Hair follicle dermal papilla cell (primary cell): ENCODE data around the gene CCDC85B. TPM values are rescaled to one million over a fixed set of nuclear protein-coding genes. Genes with fewer than 3 reads are reported as not detected.

Experiments
- total RNA-seq: library from RNA; depleted of rRNA; stranded (reverse); fragments of >200 nt; gene quantifications from 2 replicates; pipeline ENCODE4 v1.2.3, GENCODE V29; 2012

Gene CCDC85B
- 42.7 and 47.2 TPM in 2 replicates for total RNA-seq

DNA sequence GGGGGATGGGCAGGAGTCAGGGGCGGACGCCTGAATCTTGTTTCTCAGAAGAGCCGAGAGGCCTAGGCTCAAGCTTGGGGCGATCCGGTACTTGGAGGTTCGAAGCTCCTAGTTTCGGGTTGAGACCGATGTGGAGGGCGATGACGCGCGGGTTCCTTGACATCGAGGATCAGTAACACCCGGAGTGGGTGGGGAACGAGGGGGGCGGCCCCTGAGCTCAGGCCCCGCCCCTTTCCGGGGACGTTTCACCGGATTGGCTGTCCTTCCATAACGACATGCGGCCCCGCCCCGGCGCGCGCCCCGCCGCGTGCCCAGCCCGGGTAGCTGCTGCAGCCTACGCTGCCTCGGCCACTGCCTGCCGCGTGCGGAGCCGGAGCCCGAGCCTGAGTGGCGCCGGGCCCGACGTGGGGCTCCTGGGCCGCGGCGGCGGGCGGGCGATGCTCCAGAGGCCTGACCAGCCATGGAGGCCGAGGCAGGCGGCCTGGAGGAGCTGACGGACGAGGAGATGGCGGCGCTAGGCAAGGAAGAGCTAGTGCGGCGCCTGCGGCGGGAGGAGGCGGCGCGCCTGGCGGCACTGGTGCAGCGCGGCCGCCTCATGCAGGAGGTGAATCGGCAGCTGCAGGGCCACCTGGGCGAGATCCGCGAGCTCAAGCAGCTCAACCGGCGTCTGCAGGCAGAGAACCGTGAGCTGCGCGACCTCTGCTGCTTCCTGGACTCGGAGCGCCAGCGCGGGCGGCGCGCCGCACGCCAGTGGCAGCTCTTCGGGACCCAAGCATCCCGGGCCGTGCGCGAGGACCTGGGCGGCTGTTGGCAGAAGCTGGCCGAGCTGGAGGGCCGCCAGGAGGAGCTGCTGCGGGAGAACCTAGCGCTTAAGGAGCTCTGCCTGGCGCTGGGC, at the start of gene CCDC85B:
Gene CCDC85B (plus strand): TSS at position 350 of the 895 bp plus-strand sequence. CDS start 111 bp downstream, at position 461.

DNA sequence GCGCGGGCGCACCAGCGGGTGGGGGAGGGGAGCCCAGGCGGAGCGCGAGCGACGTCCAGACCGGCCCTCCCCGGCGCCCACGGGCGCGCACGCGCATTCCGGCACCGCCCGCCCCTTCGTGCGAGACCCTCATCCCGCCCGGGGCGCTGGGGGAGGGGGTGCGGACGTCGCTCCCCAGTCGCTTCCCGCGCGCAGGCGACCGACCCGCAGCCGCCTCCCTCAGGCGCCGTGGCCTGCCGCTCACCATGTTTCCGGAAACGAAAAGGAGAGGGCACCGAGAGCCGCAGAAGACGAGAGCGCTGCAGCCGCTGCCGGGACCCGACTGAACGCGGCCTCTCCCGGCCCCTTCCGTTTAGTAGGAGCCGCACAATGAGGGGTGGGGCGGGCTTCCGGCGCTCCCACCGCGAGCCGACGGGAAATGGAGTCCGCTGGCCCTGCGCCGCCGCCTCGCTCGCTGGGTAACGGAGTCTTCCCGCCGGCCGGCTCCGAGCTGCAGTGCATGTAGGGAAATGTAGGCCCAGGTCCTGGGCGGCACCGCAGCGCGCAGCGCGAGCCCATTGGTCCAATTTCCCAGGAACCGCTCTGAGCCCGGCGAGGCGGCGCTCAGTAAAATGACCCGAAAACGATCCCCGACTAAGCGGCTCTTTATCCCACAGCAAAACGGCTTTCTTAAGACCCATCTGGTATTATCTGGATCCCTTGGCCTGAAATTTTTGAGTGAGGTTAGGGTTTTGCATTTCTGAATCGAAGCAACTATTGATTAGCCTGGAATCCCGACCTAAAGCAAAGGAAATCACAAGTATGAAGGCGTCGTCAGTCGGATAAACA, 32.4 kb upstream of the CCDC85B start, which contains the start of gene CFL1:
Gene CFL1 (minus strand): TSS at position 328 of the 828 bp plus-strand sequence. CDS start 81 bp downstream, at position 247.

DNA sequence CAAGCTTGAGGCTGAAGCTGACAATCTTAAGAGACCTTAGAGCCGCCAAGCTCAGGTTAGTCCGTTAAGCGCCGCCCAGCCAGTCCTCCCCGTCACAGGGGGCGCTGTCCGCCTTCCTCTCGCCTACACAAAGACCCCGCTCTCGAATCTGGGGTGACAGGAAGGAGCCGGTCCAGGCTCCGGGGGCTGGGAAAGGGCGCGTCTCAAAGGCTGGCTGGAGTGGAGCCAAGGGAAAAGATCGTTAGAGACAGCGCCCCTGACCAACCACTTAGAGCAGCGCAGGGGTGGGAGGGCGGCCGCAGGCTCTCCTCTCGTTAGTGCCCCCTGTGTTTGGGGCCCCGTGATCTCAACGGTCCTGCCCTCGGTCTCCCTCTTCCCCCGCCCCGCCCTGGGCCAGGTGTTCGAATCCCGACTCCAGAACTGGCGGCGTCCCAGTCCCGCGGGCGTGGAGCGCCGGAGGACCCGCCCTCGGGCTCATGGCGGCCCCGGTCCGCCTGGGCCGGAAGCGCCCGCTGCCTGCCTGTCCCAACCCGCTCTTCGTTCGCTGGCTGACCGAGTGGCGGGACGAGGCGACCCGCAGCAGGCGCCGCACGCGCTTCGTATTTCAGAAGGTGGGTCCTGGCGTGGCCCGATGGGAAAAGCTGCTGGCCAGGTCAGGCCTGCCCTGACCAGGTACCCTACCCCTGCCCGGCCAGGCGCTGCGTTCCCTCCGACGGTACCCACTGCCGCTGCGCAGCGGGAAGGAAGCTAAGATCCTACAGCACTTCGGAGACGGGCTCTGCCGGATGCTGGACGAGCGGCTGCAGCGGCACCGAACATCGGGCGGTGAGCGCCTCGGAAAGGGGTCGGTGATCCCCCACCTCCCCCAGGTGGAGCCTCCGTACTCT, 30.0 kb upstream of the CCDC85B start, which contains the start of gene MUS81:
Gene MUS81 (plus strand): TSS at position 156 of the 887 bp plus-strand sequence. CDS start 321 bp downstream, at position 477.

DNA sequence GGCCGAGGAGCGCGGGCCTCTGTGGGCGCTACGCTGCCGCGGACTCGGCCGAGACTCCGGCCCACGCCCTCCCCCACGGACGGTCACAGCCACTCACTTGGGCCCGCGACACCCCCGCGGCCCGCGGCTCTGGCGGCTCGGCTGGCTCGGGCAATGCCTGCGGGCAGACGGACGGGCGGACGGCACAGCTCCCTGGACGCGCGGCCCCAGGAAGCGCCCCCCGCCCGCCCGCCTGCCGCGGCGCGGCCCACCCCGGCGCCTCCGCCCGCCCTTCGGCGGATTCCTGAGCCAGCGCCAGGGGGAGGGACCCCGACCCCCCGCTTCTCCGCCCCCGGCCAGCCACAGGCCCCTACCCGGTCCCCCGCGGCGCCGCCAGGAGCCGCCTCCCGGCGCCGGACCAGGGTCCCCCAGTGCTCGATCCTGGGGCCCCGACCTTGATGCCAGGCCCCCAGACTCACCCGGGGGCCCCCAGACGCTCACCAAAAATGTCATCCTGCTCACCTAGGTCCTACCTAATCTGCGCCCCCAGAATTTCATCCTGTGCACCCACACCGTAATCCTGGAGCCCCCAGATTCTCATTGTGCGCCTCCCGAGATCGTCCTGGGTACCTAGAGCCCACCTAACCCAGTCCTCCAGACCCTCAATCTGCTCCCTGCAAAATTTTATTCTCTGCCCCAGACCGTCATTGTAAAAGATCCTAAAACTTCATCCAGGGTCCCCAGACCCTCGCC, 17.7 kb upstream of the CCDC85B start, which contains the start of gene EFEMP2:
Gene EFEMP2 (minus strand): TSS at position 215 of the 732 bp plus-strand sequence. CDS start 446 bp downstream, outside the sequence.

DNA sequence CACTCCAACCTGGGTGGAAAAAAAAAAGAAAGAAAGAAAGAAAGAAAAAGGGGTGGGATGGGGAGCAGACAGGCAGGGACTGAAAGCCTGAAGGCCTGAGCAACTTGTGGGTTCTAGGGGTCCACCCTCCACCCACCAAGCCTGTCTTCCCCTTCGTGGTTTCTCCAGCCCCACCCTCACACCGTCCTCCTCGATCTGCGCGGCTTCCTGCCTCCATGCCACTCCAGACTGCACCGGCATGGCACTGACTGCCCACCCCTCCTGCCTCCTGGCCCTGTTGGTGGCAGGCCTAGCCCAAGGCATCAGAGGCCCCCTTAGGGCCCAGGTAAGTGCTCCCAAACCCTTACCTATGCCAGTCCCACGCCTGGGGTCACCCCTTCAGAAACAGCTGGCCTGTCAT, 10.9 kb upstream of the CCDC85B start, which contains the start of gene CTSW:
Gene CTSW (plus strand): TSS at position 221 of the 400 bp plus-strand sequence. CDS start 18 bp downstream, at position 239.

DNA sequence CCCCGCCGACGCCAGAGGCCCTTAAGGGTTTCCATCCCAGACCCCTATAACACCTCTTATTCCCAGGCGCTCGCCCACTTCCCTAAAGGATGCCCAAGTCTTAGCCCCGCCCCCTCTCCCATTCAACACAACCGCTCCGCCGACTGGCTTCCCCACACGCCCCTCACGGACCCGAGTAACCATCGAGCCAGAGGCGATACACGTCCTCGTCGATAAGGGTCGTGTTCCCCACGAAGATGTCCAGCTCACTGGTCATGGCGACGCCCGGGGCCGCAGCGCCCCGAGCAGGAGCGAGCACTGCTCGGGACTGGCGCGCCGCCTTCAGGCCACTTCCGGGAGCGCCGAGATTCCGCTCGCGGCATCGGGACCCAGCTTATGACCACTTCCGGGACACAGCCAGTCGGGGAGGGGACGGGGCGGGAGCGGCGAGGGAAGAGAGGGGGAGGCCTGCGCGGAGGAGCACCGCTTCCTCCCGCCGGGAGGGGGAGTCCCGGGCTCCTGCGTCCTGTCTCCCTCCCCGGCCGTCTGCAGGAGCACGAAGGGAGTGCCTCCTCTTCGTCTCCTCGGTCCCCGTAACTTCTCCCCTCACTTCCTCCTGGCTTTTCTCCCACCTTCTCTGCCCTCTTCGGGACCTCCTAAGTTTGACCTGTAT, 2.2 kb upstream of the CCDC85B start, which contains the start of gene FIBP:
Gene FIBP (minus strand): TSS at position 309 of the 652 bp plus-strand sequence. CDS start 53 bp downstream, at position 256.

DNA sequence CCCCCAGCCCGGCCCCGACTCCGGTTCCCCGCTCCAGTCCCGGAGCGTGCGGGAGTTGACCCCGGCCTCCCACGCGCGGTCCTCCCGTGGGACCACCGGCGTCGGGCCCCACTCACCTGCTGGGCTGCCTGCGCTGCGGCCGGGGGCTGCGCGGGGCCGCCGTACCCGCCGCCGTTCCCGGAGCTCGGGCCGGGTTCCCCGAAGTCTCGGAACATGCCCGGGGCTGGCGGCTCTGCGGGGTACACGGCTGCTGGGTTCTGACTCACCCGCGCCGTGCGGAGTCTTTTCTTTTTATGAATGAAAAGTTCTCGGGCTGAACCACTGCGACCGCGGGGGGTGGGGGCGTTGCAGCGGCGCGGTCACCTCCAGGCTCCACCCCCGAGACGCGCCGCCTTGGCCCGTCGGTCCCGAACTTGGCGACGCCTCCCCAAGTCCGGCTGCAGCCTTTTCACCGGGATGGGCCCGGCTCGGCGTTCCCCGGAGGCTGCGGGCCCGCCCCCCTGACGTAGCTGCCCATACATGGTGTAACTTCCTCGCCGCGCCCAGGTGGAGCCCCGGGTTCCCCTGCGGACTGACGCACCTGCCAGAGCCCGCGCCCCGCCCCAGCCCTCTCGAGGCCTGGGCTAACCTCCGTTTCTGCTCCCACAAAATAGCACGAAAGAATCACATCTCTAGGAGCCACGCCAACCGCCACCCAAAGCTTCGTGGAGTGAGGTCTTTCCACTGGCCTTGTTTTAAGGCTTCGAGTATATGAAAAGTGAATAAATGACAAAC, 9.8 kb downstream of the CCDC85B start, which contains the start of gene FOSL1:
Gene FOSL1 (minus strand): TSS at position 264 of the 774 bp plus-strand sequence. CDS start 49 bp downstream, at position 215.

DNA sequence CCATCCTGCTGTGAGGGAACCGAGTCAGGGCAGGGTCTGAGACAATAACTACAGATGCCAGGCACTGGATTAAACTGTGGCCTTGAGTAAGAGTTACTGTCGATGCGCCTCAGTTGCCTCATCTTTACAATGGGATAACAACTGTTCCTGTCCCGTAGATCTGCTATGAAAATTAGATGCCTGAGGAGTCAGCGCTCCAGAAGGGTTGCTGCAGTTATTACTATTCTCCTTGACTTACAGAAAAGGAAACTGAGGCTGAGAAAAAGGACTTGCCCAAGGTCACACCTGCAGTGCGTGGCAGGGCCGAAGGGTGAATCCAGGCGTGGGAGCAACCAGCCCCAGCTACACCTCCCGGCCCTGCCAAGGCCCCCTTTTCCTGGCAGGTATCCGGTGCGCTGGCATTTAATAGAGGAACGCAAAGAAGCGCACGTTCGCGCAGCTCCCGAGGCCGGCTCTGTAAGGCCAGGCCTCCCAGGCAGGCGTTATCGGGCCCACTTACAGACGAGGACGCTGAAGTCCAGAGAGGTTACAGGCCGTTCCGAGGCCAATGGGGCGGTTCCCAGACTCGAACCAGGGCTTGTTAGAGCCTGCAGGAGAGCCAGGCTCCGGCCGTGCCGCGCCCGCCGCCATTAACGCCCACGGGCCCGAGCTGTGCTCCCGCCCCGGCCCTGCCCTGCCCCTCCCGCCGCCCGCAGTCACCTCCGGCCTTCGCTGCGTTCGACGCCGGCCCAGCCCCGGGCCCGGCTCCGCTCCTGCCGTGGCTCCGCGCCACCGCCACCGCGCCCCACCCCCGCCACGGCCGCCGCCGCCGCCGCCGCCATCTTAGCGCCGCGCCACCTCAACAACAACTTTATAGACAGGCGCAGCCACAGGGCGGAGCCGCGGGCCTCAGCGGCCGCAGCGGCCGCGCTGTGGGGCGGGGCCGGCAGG, 28.0 kb downstream of the CCDC85B start, which contains the start of gene C11orf68:
Gene C11orf68 (minus strand): TSS at position 852 of the 930 bp plus-strand sequence. CDS start 31 bp downstream, at position 821.

DNA sequence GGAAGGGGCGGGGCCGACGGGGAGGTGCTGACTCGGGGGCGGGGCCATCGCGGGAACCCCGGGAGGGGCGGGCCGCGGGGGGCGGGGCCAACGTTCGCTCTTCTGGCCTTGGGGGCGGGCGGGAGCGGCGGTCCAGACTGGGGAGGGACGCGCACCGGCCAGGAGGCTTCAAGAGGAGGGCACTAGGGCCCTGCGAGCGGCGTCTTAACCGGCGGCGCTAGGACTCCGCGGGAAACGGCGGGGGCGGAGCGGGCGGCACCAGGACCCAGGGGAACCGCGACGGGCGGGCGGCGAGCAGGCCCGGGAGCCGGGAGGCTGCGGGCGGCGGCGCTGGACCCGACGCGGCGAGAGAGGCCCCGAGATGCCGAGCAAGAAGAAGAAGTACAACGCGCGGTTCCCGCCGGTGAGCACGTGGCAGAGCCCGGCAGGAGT, 28.7 kb downstream of the CCDC85B start, which contains the start of gene DRAP1:
Gene DRAP1 (plus strand): TSS at position 286 of the 432 bp plus-strand sequence. CDS start 76 bp downstream, at position 362.

Other genes with a start within 250 kb of the CCDC85B start
- 35.0 and 40.2 TPM in 2 replicates for gene RELA, start 227.8 kb upstream of the CCDC85B start, total RNA-seq
- gene KAT5, start 178.4 kb upstream of the CCDC85B start, total RNA-seq: 41.7 and 46.7 TPM in 2 replicates
- 19.3 and 27.1 TPM in 2 replicates for gene RNASEH2C, start 169.9 kb upstream of the CCDC85B start, total RNA-seq
- 25.0 and 27.6 TPM in 2 replicates for gene AP5B1, start 109.7 kb upstream of the CCDC85B start, total RNA-seq
- gene OVOL1, start 103.6 kb upstream of the CCDC85B start, total RNA-seq: not detected in 2 replicates
- 0.97 and 1.3 TPM in 2 replicates for gene SNX32, start 56.7 kb upstream of the CCDC85B start, total RNA-seq
- 760 and 1,030 TPM in 2 replicates for gene CFL1, start 32.5 kb upstream of the CCDC85B start, total RNA-seq
- gene MUS81, start 30.2 kb upstream of the CCDC85B start, total RNA-seq: 59.3 and 89.6 TPM in 2 replicates
- 106 and 128 TPM in 2 replicates for gene EFEMP2, start 17.9 kb upstream of the CCDC85B start, total RNA-seq
- gene CTSW, start 10.8 kb upstream of the CCDC85B start, total RNA-seq: not detected in 2 replicates
- 117 and 131 TPM in 2 replicates for gene FIBP, start 2.2 kb upstream of the CCDC85B start, total RNA-seq
- 14.5 and 22.2 TPM in 2 replicates for gene FOSL1, start 9.7 kb downstream of the CCDC85B start, total RNA-seq
- 30.2 and 31.0 TPM in 2 replicates for gene C11orf68, start 28.4 kb downstream of the CCDC85B start, total RNA-seq
- 95.9 and 100 TPM in 2 replicates for gene DRAP1, start 28.8 kb downstream of the CCDC85B start, total RNA-seq
- not detected in 2 replicates for gene TSGA10IP, start 54.8 kb downstream of the CCDC85B start, total RNA-seq
- gene SART1, start 71.1 kb downstream of the CCDC85B start, total RNA-seq: 22.7 and 26.8 TPM in 2 replicates
- 27.6 and 34.1 TPM in 2 replicates for gene EIF1AD, start 111.5 kb downstream of the CCDC85B start, total RNA-seq
- 13.5 and 18.2 TPM in 2 replicates for gene BANF1, start 111.8 kb downstream of the CCDC85B start, total RNA-seq
- 0.49 and 0.85 TPM in 2 replicates for gene CST6, start 121.3 kb downstream of the CCDC85B start, total RNA-seq
- not detected in 2 replicates for gene CATSPER1, start 135.8 kb downstream of the CCDC85B start, total RNA-seq
- 0.16 TPM in 1 of 2 replicates, not detected in the other for gene GAL3ST3, start 158.5 kb downstream of the CCDC85B start, total RNA-seq
- 117 and 171 TPM in 2 replicates for gene SF3B2, start 161.7 kb downstream of the CCDC85B start, total RNA-seq
- gene PACS1, start 179.6 kb downstream of the CCDC85B start, total RNA-seq: 41.7 and 44.0 TPM in 2 replicates